Activated CD8-positive, alpha-beta T cell treated with anti-CD3 and anti-CD28 coated beads, Interleukin-2, amount 10 ng/mL, durations not matched to agents 7 days and 5 days (primary cell): ENCODE data around the gene CNN3. TPM values are rescaled to one million over a fixed set of nuclear protein-coding genes. Genes with fewer than 3 reads are reported as not detected.
A peak's percentile ranks its signal among the peaks of the same experiment; 100 is the strongest.

Source experiments
- ATAC-seq: fragments of 150-1000 bp; cut with Tn5 transposase; one replicate; pipeline ENCODE4 v1.10.0; 2021; ENCODE audit warnings: moderate library complexity
- CTCF ChIA-PET: fragments of 350-600 bp; sonication (Branson Sonifier 250); formaldehyde crosslinking; loops from one replicate; lab custom pipeline; 2021; ENCODE audit warnings: antibody characterized with exemption; lab: Charles Lee
- POLR2A ChIA-PET: fragments of 350-600 bp; sonication (Branson Sonifier 250); formaldehyde crosslinking; loops from one replicate; lab custom pipeline; 2021; ENCODE audit warnings: antibody characterized with exemption; lab: Charles Lee
- DNase-seq: peaks from one replicate; pipeline ENCODE4 v3.0.0-alpha.2; 2020
- H3K27ac Mint-ChIP-seq: one replicate; pipeline ENCODE4 v1.8.0; 2021; ENCODE audit warnings: mild to moderate bottlenecking, mixed read lengths
- H3K27me3 Mint-ChIP-seq: one replicate; pipeline ENCODE4 v1.8.0; 2021; ENCODE audit warnings: low read depth, mixed read lengths
- H3K36me3 Mint-ChIP-seq: one replicate; pipeline ENCODE4 v1.8.0; 2021; ENCODE audit warnings: low read depth, mixed read lengths
- H3K4me1 Mint-ChIP-seq: one replicate; pipeline ENCODE4 v1.8.0; 2021; ENCODE audit warnings: low read depth, mixed read lengths
- H3K4me3 Mint-ChIP-seq: one replicate; pipeline ENCODE4 v1.8.0; 2021; ENCODE audit warnings: mild to moderate bottlenecking, mixed read lengths
- H3K9me3 Mint-ChIP-seq: one replicate; pipeline ENCODE4 v1.8.0; 2022; ENCODE audit warnings: mixed read lengths; ENCODE audit not compliant: insufficient read depth
- total RNA-seq, 2 experiments: library from RNA; stranded (reverse); gene quantifications; one replicate each; pipeline ENCODE4 v1.2.3, GENCODE V29; 2021

CNN3 gene
- total RNA-seq, 2 experiments from 2014 or later, result 6.1 to 7.2 TPM

- peaks cover 15% of the 10 kb centered on the region for H3K4me1 Mint-ChIP-seq
- H3K27me3 Mint-ChIP-seq, result peaks cover 35% of the 10 kb centered on the region
- DNase-seq, result no peak
- ATAC-seq, result no peak
- ChIA-PET CTCF (interaction anchor here (1.1 to 1.7 kb wide), 3 partner anchors 74 to 115 kb away, joined by 4 to 6 read pairs (median 5); no protein-coding TSS in a partner anchor), POLR2A (no interaction called here)
- no peak overlapping the region for H3K27ac Mint-ChIP-seq
- no peaks in the 10 kb centered on the region for H3K36me3 Mint-ChIP-seq
- no peak overlapping the region for H3K4me3 Mint-ChIP-seq
- no peaks in the 10 kb centered on the region for H3K9me3 Mint-ChIP-seq
These were observed 1.5 kb upstream of the CNN3 start for GRCh38 chr1:94928293-94928939.

- Mint-ChIP-seq H3K9me3 (no peaks in the 10 kb centered on the region), H3K4me1 (peaks cover 17% of the 10 kb centered on the region), H3K4me3 (peak overlapping the region; percentile 62), H3K27me3 (peaks cover 35% of the 10 kb centered on the region), H3K27ac (peak overlapping the region; percentile 65), H3K36me3 (no peaks in the 10 kb centered on the region)
- DNase-seq, result no peak
- no peak for ATAC-seq
- POLR2A ChIA-PET, result no interaction called here
- CTCF ChIA-PET, result interaction anchor here (1.1 to 1.7 kb wide), 3 partner anchors 73 to 116 kb away, joined by 4 to 6 read pairs (median 5); no protein-coding TSS in a partner anchor
These were observed 680 bp upstream of the CNN3 start for GRCh38 chr1:94927405-94928175.

DNA sequence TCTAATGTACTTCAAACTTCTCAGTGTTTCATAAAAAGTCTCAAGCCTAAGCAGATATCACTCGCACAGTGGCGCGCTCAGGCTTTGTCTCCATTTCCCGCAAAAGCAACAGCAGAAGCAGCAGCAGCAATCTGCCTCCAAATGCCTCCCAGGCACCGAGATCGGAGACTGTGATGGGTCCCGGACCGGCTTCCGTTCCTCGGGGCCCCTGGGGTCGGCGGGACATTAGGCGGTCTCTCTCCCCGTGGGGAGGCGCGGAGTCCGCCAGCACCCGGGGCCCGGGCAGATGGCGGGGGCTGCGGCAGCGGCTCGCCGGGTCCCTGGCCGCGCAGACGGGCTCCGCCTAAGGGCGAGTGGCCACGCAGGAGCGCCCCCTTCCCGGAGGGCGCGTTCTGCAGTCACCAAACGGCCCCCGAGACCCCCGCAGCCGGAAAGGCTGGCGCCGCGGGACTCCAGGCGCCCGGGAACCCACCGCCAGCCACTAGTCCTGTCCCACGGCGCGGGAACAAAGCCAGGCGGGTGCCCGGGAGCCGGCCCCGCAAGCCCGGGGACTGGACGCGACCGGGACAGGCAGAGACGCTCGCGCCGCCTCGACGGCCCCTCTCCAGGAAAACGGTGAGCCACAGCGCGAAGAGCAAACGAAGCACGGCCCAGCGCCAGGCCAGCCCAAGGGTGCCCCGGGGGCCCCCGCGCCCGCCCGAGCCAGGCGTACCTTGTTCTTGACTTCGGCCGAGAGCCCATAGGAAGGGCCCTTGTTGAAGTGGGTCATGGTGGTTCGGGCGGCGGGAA lies 590 bp downstream of the CNN3 start:
- ATAC-seq (peak; percentile 57), DNase-seq (peak; percentile 39)
- H3K27me3 Mint-ChIP-seq, result peaks cover 35% of the 10 kb centered on the region
- ChIA-PET POLR2A (interaction anchor here (0.6 kb wide), 1 partner anchor 21 kb away, joined by 6 read pairs; no protein-coding TSS in a partner anchor), CTCF (interaction anchor here (1.9 kb wide), 1 partner anchor 117 kb away, joined by 7 read pairs; no protein-coding TSS in a partner anchor)
- H3K4me1 Mint-ChIP-seq, result peaks cover 17% of the 10 kb centered on the region
- H3K9me3 Mint-ChIP-seq, result no peaks in the 10 kb centered on the region
- no peaks in the 10 kb centered on the region for H3K36me3 Mint-ChIP-seq
- H3K4me3 Mint-ChIP-seq, result peak overlapping the region; percentile 84
- H3K27ac Mint-ChIP-seq, result no peak overlapping the region

DNA sequence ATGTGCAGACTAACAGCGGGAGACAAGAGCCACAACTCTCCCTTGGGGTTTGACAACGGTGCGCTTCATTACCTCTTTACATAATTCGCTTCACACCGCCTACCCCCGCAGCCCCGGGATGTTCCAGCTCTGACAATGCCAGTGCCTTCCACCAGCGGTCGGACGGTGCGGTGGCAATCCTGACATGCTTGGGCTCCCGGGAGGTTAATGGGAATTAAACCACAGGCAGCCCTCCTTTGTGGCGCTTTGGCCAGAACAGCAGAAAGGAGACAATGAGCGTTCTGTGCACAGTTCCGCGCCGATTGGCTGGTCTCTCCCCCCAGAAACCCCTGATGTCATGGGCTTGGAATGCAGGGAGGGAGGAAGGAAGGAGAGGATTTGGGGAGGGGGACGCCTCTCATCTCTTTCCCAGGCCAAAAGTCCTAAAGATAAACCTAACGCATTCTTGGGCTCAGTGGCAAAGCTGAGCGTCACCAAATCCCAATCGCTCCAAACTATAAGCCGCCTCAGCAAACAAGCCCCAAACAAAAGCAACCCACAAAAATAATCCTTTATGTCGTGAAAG lies 1.3 kb downstream of the CNN3 start:
- POLR2A ChIA-PET, result no interaction called here
- Mint-ChIP-seq H3K27me3 (peaks cover 33% of the 10 kb centered on the region), H3K27ac (no peak overlapping the region), H3K4me1 (peaks cover 17% of the 10 kb centered on the region), H3K9me3 (no peaks in the 10 kb centered on the region), H3K4me3 (peak overlapping the region; percentile 84), H3K36me3 (no peaks in the 10 kb centered on the region)
- CTCF ChIA-PET, result interaction anchor here (1.9 kb wide), 1 partner anchor 118 kb away, joined by 7 read pairs; no protein-coding TSS in a partner anchor
- no peak for ATAC-seq
- no peak for DNase-seq

DNA sequence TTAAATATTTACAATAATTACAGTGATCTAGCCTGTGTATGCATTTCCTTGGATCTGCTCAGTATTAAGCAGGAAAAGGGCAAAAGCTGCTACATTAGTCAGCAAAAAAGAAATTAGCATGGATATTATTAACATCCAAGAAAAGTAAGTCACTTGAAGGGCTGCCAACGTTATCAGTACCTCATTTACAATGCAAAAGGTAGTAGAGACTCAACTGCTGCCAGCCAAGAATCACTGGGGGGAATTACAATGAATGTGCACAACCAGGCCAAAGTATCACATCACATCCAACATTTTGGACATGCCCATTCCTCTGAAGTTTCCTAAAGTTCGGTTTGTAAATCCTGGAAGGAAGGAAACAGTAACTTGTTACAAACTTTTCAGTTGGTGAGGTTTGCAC lies 1.9 kb downstream of the CNN3 start:
- H3K9me3 Mint-ChIP-seq, result no peaks in the 10 kb centered on the region
- POLR2A ChIA-PET, result no interaction called here
- ATAC-seq (no peak), DNase-seq (no peak)
- peaks cover 17% of the 10 kb centered on the region for H3K4me1 Mint-ChIP-seq
- CTCF ChIA-PET, result interaction anchor here (0.7 to 1.9 kb wide), 2 partner anchors 70 to 118 kb away, joined by 3 to 7 read pairs; no protein-coding TSS in a partner anchor
- no peaks in the 10 kb centered on the region for H3K36me3 Mint-ChIP-seq
- no peak overlapping the region for H3K4me3 Mint-ChIP-seq
- H3K27me3 Mint-ChIP-seq, result peaks cover 33% of the 10 kb centered on the region
- no peak overlapping the region for H3K27ac Mint-ChIP-seq

- Mint-ChIP-seq H3K27ac (no peak overlapping the region), H3K27me3 (peaks cover 20% of the 10 kb centered on the region)
These were observed 4.1 kb downstream of the CNN3 start for GRCh38 chr1:94922761-94923331.

DNA sequence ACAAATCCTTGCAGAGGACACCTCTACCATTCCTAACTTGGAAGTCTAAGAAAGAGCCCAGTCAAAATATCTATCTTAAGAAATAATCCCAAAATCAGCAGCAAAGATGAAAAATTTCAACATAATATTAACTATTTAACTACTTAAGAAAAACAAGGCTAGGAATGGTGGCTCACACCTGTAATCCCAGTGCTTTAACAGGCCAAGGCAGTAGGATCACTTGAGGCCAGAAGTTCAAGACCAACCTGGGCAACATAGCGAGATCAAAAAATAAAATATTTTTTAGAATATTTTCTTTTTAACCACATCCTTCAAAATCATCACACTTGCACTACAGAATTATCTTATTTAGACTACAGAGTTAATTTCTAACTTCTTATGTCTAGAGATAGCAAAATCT lies 4.9 kb downstream of the CNN3 start:
- no peaks in the 10 kb centered on the region for H3K36me3 Mint-ChIP-seq
- DNase-seq (no peak), ATAC-seq (no peak)
- H3K4me3 Mint-ChIP-seq, result no peak overlapping the region
- H3K4me1 Mint-ChIP-seq, result peaks cover 14% of the 10 kb centered on the region
- ChIA-PET CTCF (interaction anchor here (1.6 kb wide), 1 partner anchor 67 kb away, joined by 4 read pairs; no protein-coding TSS in a partner anchor), POLR2A (no interaction called here)
- no peaks in the 10 kb centered on the region for H3K9me3 Mint-ChIP-seq
- peaks cover 15% of the 10 kb centered on the region for H3K27me3 Mint-ChIP-seq
- no peak overlapping the region for H3K27ac Mint-ChIP-seq

More at GRCh38 chr1:94922761-94923331, 4.1 kb downstream of the CNN3 start:
- ChIA-PET CTCF (interaction anchor here (1.0 to 1.6 kb wide), 3 partner anchors 10 to 69 kb away, joined by 3 to 4 read pairs (median 3); no protein-coding TSS in a partner anchor), POLR2A (no interaction called here)
- no peak for ATAC-seq
- H3K36me3 Mint-ChIP-seq, result no peaks in the 10 kb centered on the region
- H3K4me1 Mint-ChIP-seq, result peaks cover 17% of the 10 kb centered on the region
- no peak overlapping the region for H3K4me3 Mint-ChIP-seq
- DNase-seq, result no peak
- H3K9me3 Mint-ChIP-seq, result no peaks in the 10 kb centered on the region

DNA sequence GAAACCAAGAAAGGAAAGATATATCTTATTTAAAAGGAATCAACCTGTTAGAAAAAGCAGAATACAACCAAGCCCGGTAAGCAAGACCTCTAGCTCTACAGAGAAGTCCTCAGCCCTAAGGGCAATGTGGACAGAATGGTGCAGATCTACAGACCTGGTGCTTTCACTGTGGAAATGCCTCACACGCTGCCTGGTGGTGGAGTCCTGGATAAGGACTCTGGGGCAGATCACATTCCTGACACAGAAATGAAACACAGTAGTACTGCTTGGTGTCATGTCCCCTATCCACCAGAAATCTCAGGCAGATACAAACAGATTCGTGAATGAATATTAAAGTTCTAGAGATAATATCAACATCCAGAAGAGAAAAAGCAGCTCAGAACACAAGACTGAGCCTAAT lies 6.8 kb downstream of the CNN3 start:
- H3K4me3 Mint-ChIP-seq, result no peak overlapping the region
- peaks cover 5% of the 10 kb centered on the region for H3K27me3 Mint-ChIP-seq
- no peak overlapping the region for H3K27ac Mint-ChIP-seq
- ATAC-seq, result no peak
- H3K4me1 Mint-ChIP-seq, result peaks cover 5% of the 10 kb centered on the region
- ChIA-PET POLR2A (no interaction called here), CTCF (interaction anchor here (1.2 kb wide), 2 partner anchors 66 to 122 kb away, joined by 3 read pairs; no protein-coding TSS in a partner anchor)
- DNase-seq, result no peak
- no peaks in the 10 kb centered on the region for H3K9me3 Mint-ChIP-seq
- H3K36me3 Mint-ChIP-seq, result no peaks in the 10 kb centered on the region

- Mint-ChIP-seq H3K27me3 (peaks cover 2% of the 10 kb centered on the region), H3K9me3 (no peaks in the 10 kb centered on the region), H3K4me1 (peaks cover 5% of the 10 kb centered on the region), H3K27ac (no peak overlapping the region), H3K4me3 (no peak overlapping the region), H3K36me3 (no peaks in the 10 kb centered on the region)
- no peak for DNase-seq
- ChIA-PET POLR2A (no interaction called here), CTCF (interaction anchor here (0.7 to 1.2 kb wide), 3 partner anchors 65 to 122 kb away, joined by 3 read pairs; no protein-coding TSS in a partner anchor)
- ATAC-seq, result no peak
These were observed 7.5 kb downstream of the CNN3 start for GRCh38 chr1:94919241-94920030.

DNA sequence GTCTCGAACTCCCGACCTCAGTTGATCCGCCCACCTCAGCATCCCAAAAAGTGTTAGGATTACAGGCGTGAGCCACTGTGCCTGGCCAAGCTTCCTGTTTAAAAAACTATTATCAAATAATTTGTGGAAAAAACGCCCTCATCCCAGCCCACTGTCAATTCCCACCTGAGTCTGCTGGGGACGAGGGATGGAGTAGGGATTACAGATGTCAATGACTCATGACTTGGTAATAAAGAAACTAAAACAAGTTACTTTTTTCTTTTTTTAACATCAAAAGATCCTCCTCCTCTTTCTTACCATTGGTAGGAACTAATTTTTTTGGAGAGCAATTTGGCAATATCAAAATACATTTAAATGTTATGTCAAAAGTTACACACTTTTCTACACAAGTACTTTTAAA lies 9.7 kb downstream of the CNN3 start:
- no peaks in the 10 kb centered on the region for H3K4me1 Mint-ChIP-seq
- ChIA-PET POLR2A (no interaction called here), CTCF (no interaction called here)
- no peaks in the 10 kb centered on the region for H3K27me3 Mint-ChIP-seq
- H3K36me3 Mint-ChIP-seq, result no peaks in the 10 kb centered on the region
- no peak overlapping the region for H3K27ac Mint-ChIP-seq
- no peak for ATAC-seq
- no peak for DNase-seq
- no peak overlapping the region for H3K4me3 Mint-ChIP-seq
- no peaks in the 10 kb centered on the region for H3K9me3 Mint-ChIP-seq
